ENCODE results near the gene ARFIP2. TPM values are rescaled to one million over a fixed set of nuclear protein-coding genes. Genes with fewer than 3 reads are reported as not detected.

ARFIP2 gene
- total and polyA plus RNA-seq, 2 of the 8 experiments (the other 6 are each of a cell fraction or from before 2014, with no cell fraction given), result 48.3 to 48.7 TPM

DNA sequence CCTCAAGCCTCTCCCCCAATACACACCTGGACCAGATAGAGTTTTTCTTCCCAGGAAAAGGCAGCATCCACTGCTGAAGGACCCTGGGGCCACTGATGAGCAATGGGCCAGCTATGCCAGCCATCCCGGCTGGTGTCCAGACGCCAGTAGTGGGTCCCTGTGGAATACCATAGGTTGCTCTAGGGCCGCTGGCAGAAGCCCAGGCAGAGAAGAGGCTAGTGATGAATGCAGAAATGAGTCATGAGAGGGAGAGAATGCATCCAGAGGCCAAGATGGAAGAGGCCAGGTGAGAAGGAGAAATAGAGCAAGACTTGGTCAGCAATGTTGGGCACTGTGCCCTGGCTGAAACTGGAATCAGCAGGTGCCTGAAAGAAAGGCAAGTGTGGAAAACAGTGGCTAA, 49.3 kb downstream of the ARFIP2 start (continued):
- TF ChIP-seq SP1 (IDR thresholded peaks at IDR 0.05; ENCODE audit: low read depth, low read length) (no peak), CREB1 (IDR thresholded peaks at IDR 0.05) (no peak)
